ENCODE measurements around the gene C3orf20.
"Not testable (repeated sequence)": the region's sequence is repeated elsewhere in the genome, so short reads cannot be mapped to it uniquely, and the experiment has no call there.

Gene C3orf20

DNA sequence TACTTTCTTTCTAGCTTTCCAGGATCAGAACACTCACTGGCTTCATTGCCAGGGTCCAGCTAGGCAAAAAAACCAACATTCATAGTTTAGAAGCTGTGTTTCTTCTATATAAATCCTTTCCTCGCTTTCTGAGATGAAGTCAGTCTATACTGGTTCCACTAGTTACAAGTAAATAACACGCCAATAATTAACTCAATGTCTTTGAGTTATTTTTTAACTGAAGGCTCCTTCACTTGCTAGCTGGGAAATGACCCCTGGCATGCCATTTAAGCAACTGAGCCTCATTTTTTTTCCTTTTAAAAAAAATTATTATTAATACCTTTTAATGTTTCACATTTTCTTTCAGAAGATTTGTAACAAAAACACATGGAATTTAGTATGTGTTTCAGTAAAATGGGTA, 25.5 kb upstream of the C3orf20 start:
- Histone ChIP-seq H3K4me3 (ENCODE audit: low read length in 2 of 2) (no peak overlapping the region), H3K9ac (ENCODE audit: low read depth in 1 of 2, low read length in 2 of 2) (no peak overlapping the region), H3K27me3 (ENCODE audit: control insufficient read depth in 2 of 2, insufficient read depth in 2 of 2, low read length in 2 of 2) (no peaks in the 10 kb centered on the region), H3K9me3 (ENCODE audit: control insufficient read depth in 2 of 2, low read length in 2 of 2) (no peaks in the 10 kb centered on the region), H3K36me3 (ENCODE audit: control insufficient read depth in 2 of 2, insufficient read depth in 2 of 2, low read length in 2 of 2) (no peaks in the 10 kb centered on the region), H3K27ac (ENCODE audit: low read depth in 2 of 2, low read length in 2 of 2) (no peak overlapping the region), H3K4me1 (ENCODE audit: control insufficient read depth in 2 of 2, insufficient read depth in 2 of 2, low read length in 2 of 2) (peaks cover 6 to 8% of the 10 kb centered on the region in 2 donors)

DNA sequence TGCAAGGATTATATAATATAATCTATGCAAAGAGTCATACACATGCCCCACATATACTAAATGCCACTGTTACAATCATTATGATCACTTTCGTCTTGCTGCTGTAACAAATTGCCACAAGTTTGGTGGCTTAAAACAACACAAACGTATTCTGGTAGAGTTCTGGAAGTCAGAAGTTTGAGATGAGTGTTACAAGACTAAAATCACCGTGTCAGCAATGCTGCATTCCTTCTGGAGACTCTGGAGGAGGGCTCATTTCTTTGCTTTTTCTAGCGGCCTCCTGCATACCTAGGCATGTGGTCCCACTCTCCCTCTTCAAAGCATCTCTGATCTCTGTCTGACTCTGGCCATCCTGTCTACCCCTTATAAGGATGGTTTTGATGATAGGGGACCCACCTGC, 24.7 kb upstream of the C3orf20 start:
- Histone ChIP-seq H3K27me3 (ENCODE audit: control insufficient read depth in 2 of 2, insufficient read depth in 2 of 2, low read length in 2 of 2) (no peaks in the 10 kb centered on the region), H3K4me1 (ENCODE audit: control insufficient read depth in 2 of 2, insufficient read depth in 2 of 2, low read length in 2 of 2) (peaks cover 6 to 8% of the 10 kb centered on the region in 2 donors), H3K36me3 (ENCODE audit: control insufficient read depth in 2 of 2, insufficient read depth in 2 of 2, low read length in 2 of 2) (peaks cover under 1 to 3% of the 10 kb centered on the region in 2 donors), H3K27ac (ENCODE audit: low read depth in 2 of 2, low read length in 2 of 2) (no peak overlapping the region), H3K9me3 (ENCODE audit: control insufficient read depth in 2 of 2, low read length in 2 of 2) (no peaks in the 10 kb centered on the region), H3K4me3 (ENCODE audit: low read length in 2 of 2) (no peak overlapping the region), H3K9ac (ENCODE audit: low read depth in 1 of 2, low read length in 2 of 2) (no peak overlapping the region)

DNA sequence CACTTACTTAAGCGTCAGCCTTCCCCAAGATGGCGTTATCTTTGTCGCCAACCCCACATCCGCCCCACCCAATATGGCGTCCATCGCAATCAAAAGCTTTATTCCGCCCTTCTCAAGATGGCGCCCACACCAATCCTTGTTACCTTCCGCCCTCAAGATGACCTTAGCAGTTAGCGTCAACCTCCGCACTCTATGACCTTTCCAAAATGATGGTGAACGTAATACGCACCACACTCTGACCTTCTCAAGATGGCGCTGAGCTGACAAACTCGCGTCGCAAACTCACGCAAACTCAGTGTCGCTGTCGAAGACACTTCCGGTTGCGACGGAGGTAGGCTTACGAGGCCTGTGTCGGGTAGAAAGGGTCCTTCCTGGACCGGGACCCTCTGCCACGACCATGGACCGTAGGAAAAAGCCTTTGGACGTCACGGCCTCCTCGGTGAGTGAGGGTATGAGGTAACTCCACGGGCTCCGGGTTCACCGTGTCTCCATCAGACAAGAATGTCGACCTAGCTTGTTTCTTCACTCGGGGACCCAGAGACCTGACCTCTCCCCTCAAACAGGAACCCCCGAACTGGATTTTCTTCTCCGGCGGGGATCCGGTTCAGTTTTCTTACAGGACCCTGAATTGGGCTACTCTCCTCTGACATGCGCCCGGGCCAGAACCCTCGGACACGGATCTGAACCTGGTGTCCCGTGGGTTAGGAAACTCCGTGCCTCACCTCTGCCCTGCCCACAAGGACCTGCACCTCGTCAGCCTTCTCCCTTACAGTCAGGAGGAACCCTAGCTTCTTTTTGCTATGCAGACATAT, 23.3 kb upstream of the C3orf20 start, which contains the start of gene CCDC174:
TSS of gene CCDC174 (plus strand) at position 323 of the 812 bp plus-strand sequence. CDS start at position 398, 75 bp downstream.
- Histone ChIP-seq H3K4me1 (ENCODE audit: control insufficient read depth in 2 of 2, insufficient read depth in 2 of 2, low read length in 2 of 2) (peaks cover 6 to 8% of the 10 kb centered on the region in 2 donors), H3K36me3 (ENCODE audit: control insufficient read depth in 2 of 2, insufficient read depth in 2 of 2, low read length in 2 of 2) (peaks cover 15 to 18% of the 10 kb centered on the region in 2 donors), H3K9ac (ENCODE audit: low read depth in 1 of 2, low read length in 2 of 2) (peak within 1 kb of the TSS; percentile 95 to 96), H3K27ac (ENCODE audit: low read depth in 2 of 2, low read length in 2 of 2) (peak within 1 kb of the TSS; percentile 85 to 91), H3K9me3 (ENCODE audit: control insufficient read depth in 2 of 2, low read length in 2 of 2) (no peaks in the 10 kb centered on the region), H3K4me3 (ENCODE audit: low read length in 2 of 2) (peak within 1 kb of the TSS; percentile 91 to 97), H3K27me3 (ENCODE audit: control insufficient read depth in 2 of 2, insufficient read depth in 2 of 2, low read length in 2 of 2) (no peaks in the 10 kb centered on the region)

DNA sequence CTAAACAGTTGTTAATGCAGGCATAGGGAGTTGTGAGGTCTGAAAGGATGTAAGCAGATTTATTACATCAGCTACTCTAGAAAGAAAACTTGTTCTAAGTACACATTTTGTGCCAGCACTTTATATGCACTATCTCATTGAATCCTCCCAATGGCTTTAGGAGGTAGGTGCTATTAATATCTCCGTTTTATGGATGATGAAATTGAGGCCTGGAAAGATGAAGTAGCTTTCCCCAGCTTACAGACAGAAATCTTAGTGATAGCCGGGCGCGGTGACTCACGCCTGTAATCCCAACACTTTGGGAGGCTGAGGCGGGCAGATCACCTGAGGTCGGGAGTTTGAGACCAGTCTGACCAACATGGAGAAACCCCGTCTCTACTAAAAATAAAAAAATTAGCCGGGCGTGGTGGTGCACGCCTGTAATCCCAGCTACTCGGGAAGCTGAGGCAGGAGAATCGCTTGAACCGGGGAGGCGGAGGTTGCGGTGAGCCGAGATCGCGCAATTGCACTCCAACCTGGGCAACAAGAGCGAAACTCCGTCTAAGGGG, 22.5 kb upstream of the C3orf20 start:
- peaks cover 23 to 25% of the 10 kb centered on the region in 2 donors for H3K36me3 ChIP-seq (ENCODE audit: control insufficient read depth in 2 of 2, insufficient read depth in 2 of 2, low read length in 2 of 2)
- not testable (repeated sequence) for H3K4me1 ChIP-seq (ENCODE audit: control insufficient read depth in 2 of 2, insufficient read depth in 2 of 2, low read length in 2 of 2); H3K9me3 ChIP-seq (ENCODE audit: control insufficient read depth in 2 of 2, low read length in 2 of 2); H3K27me3 ChIP-seq (ENCODE audit: control insufficient read depth in 2 of 2, insufficient read depth in 2 of 2, low read length in 2 of 2)
- peak overlapping the region; percentile 95 to 96 for H3K9ac ChIP-seq (ENCODE audit: low read depth in 1 of 2, low read length in 2 of 2)
- peak overlapping the region; percentile 85 to 91 for H3K27ac ChIP-seq (ENCODE audit: low read depth in 2 of 2, low read length in 2 of 2)
- H3K4me3 ChIP-seq (ENCODE audit: low read length in 2 of 2): peak overlapping the region; percentile 91 to 97

GRCh38 chr3:14657579-14657978, 17.4 kb upstream of the C3orf20 start:
- Histone ChIP-seq H3K4me1 (ENCODE audit: control insufficient read depth in 2 of 2, insufficient read depth in 2 of 2, low read length in 2 of 2) (peaks cover 0 to 6% of the 10 kb centered on the region in 2 donors), H3K27me3 (ENCODE audit: control insufficient read depth in 2 of 2, insufficient read depth in 2 of 2, low read length in 2 of 2) (no peaks in the 10 kb centered on the region), H3K4me3 (ENCODE audit: low read length in 2 of 2) (no peak overlapping the region), H3K27ac (ENCODE audit: low read depth in 2 of 2, low read length in 2 of 2) (no peak overlapping the region), H3K36me3 (ENCODE audit: control insufficient read depth in 2 of 2, insufficient read depth in 2 of 2, low read length in 2 of 2) (peaks cover 64 to 73% of the 10 kb centered on the region in 2 donors), H3K9ac (ENCODE audit: low read depth in 1 of 2, low read length in 2 of 2) (no peak overlapping the region), H3K9me3 (ENCODE audit: control insufficient read depth in 2 of 2, low read length in 2 of 2) (no peaks in the 10 kb centered on the region)

- no peaks in the 10 kb centered on the region for H3K4me1 ChIP-seq (ENCODE audit: control insufficient read depth in 2 of 2, insufficient read depth in 2 of 2, low read length in 2 of 2)
- peaks cover 78 to 87% of the 10 kb centered on the region in 2 donors for H3K36me3 ChIP-seq (ENCODE audit: control insufficient read depth in 2 of 2, insufficient read depth in 2 of 2, low read length in 2 of 2)
- H3K4me3 ChIP-seq (ENCODE audit: low read length in 2 of 2): no peak overlapping the region
- H3K9me3 ChIP-seq (ENCODE audit: control insufficient read depth in 2 of 2, low read length in 2 of 2): no peaks in the 10 kb centered on the region
- H3K9ac ChIP-seq (ENCODE audit: low read depth in 1 of 2, low read length in 2 of 2): no peak overlapping the region
- no peak overlapping the region for H3K27ac ChIP-seq (ENCODE audit: low read depth in 2 of 2, low read length in 2 of 2)
- H3K27me3 ChIP-seq (ENCODE audit: control insufficient read depth in 2 of 2, insufficient read depth in 2 of 2, low read length in 2 of 2): no peaks in the 10 kb centered on the region
Observed at GRCh38 chr3:14658978-14659377, 16.0 kb upstream of the C3orf20 start.

DNA sequence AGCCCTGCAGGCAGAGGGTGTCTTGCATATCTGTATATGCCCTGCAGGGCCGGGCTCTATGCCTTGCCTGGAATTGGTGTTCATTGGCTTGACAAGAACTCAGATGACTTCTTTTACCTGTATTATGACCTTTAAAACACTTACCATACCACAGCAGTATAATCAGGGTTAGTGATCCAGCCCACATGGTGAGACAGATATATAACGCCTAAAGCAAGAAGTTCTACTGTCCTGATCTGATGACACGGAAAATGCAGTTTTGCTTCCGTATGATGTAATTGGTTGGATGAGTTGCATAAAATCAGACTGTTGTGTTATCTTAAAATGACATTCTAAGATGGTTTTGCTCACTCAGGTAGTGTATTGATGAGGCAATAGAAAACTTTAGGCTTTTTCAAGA, 14.0 kb upstream of the C3orf20 start:
- Histone ChIP-seq H3K9ac (ENCODE audit: low read depth in 1 of 2, low read length in 2 of 2) (no peak overlapping the region), H3K36me3 (ENCODE audit: control insufficient read depth in 2 of 2, insufficient read depth in 2 of 2, low read length in 2 of 2) (peaks cover 85 to 93% of the 10 kb centered on the region in 2 donors), H3K9me3 (ENCODE audit: control insufficient read depth in 2 of 2, low read length in 2 of 2) (no peaks in the 10 kb centered on the region), H3K27ac (ENCODE audit: low read depth in 2 of 2, low read length in 2 of 2) (no peak overlapping the region), H3K4me1 (ENCODE audit: control insufficient read depth in 2 of 2, insufficient read depth in 2 of 2, low read length in 2 of 2) (no peaks in the 10 kb centered on the region), H3K4me3 (ENCODE audit: low read length in 2 of 2) (no peak overlapping the region), H3K27me3 (ENCODE audit: control insufficient read depth in 2 of 2, insufficient read depth in 2 of 2, low read length in 2 of 2) (no peaks in the 10 kb centered on the region)

GRCh38 chr3:14663396-14664135, 11.4 kb upstream of the C3orf20 start:
- no peak overlapping the region for H3K4me3 ChIP-seq (ENCODE audit: low read length in 2 of 2)
- no peaks in the 10 kb centered on the region for H3K4me1 ChIP-seq (ENCODE audit: control insufficient read depth in 2 of 2, insufficient read depth in 2 of 2, low read length in 2 of 2)
- H3K9ac ChIP-seq (ENCODE audit: low read depth in 1 of 2, low read length in 2 of 2): no peak overlapping the region
- H3K27me3 ChIP-seq (ENCODE audit: control insufficient read depth in 2 of 2, insufficient read depth in 2 of 2, low read length in 2 of 2): no peaks in the 10 kb centered on the region
- H3K36me3 ChIP-seq (ENCODE audit: control insufficient read depth in 2 of 2, insufficient read depth in 2 of 2, low read length in 2 of 2): peaks cover 77 to 92% of the 10 kb centered on the region in 2 donors
- H3K27ac ChIP-seq (ENCODE audit: low read depth in 2 of 2, low read length in 2 of 2): no peak overlapping the region
- H3K9me3 ChIP-seq (ENCODE audit: control insufficient read depth in 2 of 2, low read length in 2 of 2): no peaks in the 10 kb centered on the region

GRCh38 chr3:14664170-14664569, 10.8 kb upstream of the C3orf20 start:
- H3K36me3 ChIP-seq (ENCODE audit: control insufficient read depth in 2 of 2, insufficient read depth in 2 of 2, low read length in 2 of 2): peaks cover 76 to 92% of the 10 kb centered on the region in 2 donors
- H3K27me3 ChIP-seq (ENCODE audit: control insufficient read depth in 2 of 2, insufficient read depth in 2 of 2, low read length in 2 of 2): no peaks in the 10 kb centered on the region
- H3K4me1 ChIP-seq (ENCODE audit: control insufficient read depth in 2 of 2, insufficient read depth in 2 of 2, low read length in 2 of 2): no peaks in the 10 kb centered on the region
- H3K4me3 ChIP-seq (ENCODE audit: low read length in 2 of 2): no peak overlapping the region
- H3K9me3 ChIP-seq (ENCODE audit: control insufficient read depth in 2 of 2, low read length in 2 of 2): no peaks in the 10 kb centered on the region
- no peak overlapping the region for H3K27ac ChIP-seq (ENCODE audit: low read depth in 2 of 2, low read length in 2 of 2)
- H3K9ac ChIP-seq (ENCODE audit: low read depth in 1 of 2, low read length in 2 of 2): no peak overlapping the region

DNA sequence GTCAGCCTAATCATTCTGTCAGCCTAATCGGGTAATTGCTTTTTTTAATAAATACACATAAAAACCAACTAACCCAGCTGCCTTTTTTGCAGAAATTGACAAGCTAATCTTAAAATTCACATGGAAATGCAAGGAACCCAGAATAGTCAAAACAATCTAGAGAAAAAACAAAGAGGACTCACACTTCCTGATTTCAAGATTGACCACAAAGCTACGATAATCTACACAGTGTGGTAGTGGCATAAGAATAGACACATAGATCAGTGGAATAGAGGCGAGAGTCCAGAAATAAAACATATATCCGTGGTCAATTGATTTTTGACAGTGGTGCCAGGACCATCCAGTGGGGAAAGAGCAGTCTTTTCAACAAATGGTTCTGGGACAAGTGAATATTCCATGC, 2.4 kb upstream of the C3orf20 start:
- peaks cover 43 to 51% of the 10 kb centered on the region in 2 donors for H3K36me3 ChIP-seq (ENCODE audit: control insufficient read depth in 2 of 2, insufficient read depth in 2 of 2, low read length in 2 of 2)

More for the DNA sequence above, 2.4 kb upstream of the C3orf20 start:
- Histone ChIP-seq H3K27ac (ENCODE audit: low read depth in 2 of 2, low read length in 2 of 2) (no peak overlapping the region), H3K27me3 (ENCODE audit: control insufficient read depth in 2 of 2, insufficient read depth in 2 of 2, low read length in 2 of 2) (no peaks in the 10 kb centered on the region), H3K4me3 (ENCODE audit: low read length in 2 of 2) (no peak overlapping the region), H3K9ac (ENCODE audit: low read depth in 1 of 2, low read length in 2 of 2) (no peak overlapping the region), H3K9me3 (ENCODE audit: control insufficient read depth in 2 of 2, low read length in 2 of 2) (no peaks in the 10 kb centered on the region), H3K4me1 (ENCODE audit: control insufficient read depth in 2 of 2, insufficient read depth in 2 of 2, low read length in 2 of 2) (no peaks in the 10 kb centered on the region)

Data from mucosa of rectum (tissue), 2 donors.